ENCODE measurements around the gene PSMD4. TPM values are rescaled to one million over a fixed set of nuclear protein-coding genes. Genes with fewer than 3 reads are reported as not detected.

Gene PSMD4
- total RNA-seq, 1 experiment from 2014 or later, result 207 TPM

- H2AK5ac ChIP-seq (ENCODE audit: insufficient read length, low read length), result no peak overlapping the region
- H3K14ac ChIP-seq (ENCODE audit: insufficient read depth, low read length), result no peak overlapping the region
- no CpG with 5 or more reads among the region's 2 CpGs for WGBS (ENCODE audit: extremely low coverage, insufficient read length, low lambda C conversion rate)
- no peaks in the 10 kb centered on the region; the same call in 1 of the 2 replicates for H3K27me3 Mint-ChIP-seq (ENCODE audit: low read depth)
- no peak overlapping the region for H2BK15ac ChIP-seq (ENCODE audit: low read depth, low read length)
- H4K91ac ChIP-seq (ENCODE audit: insufficient read length, low read depth, low read length), result no peak overlapping the region
- no peaks in the 10 kb centered on the region for H3K27me3 ChIP-seq (ENCODE audit: insufficient read depth, low read length)
- no peak overlapping the region for H3K27ac ChIP-seq (ENCODE audit: insufficient read length, low read depth, low read length)
- no peak for TF ChIP-seq CTCF (conservative IDR thresholded peaks at IDR 0.05)
- no peak overlapping the region for H3K18ac ChIP-seq (ENCODE audit: insufficient read length, low read depth, low read length)
- H3K56ac ChIP-seq (ENCODE audit: insufficient read length, low read depth, low read length), result no peak overlapping the region
- H3K4me1 ChIP-seq (ENCODE audit: insufficient read depth, low read length), result no peaks in the 10 kb centered on the region
- H3K36me3 Mint-ChIP-seq (ENCODE audit: insufficient read depth in 1 of 3, low read depth in 3 of 3), result peaks cover 38 to 51% (median 46%) of the 10 kb centered on the region in 3 experiments
- H2BK120ac ChIP-seq (ENCODE audit: low read depth, low read length, poor library complexity, severe bottlenecking), result no peak overlapping the region
- no peak for DNase-seq
- H3K23ac ChIP-seq (ENCODE audit: insufficient read length, low read depth, low read length), result no peak overlapping the region
- peaks cover 8% of the 10 kb centered on the region; the same call in 1 of the 2 replicates for H3K79me2 ChIP-seq (ENCODE audit: insufficient read depth, low read length)
- H3T11ph ChIP-seq (ENCODE audit: low read length), result no peak overlapping the region
- H3K9me3 ChIP-seq (ENCODE audit: control insufficient read depth, low read depth, low read length), result no peaks in the 10 kb centered on the region
- H2BK20ac ChIP-seq (ENCODE audit: low read depth, low read length, poor library complexity, severe bottlenecking), result no peak overlapping the region
- H3K4me1 Mint-ChIP-seq, result peaks cover 22 to 31% of the 10 kb centered on the region in 2 experiments
- H4K5ac ChIP-seq (ENCODE audit: insufficient read length, low read depth, low read length), result no peak overlapping the region
- H3K4me3 Mint-ChIP-seq, result peak overlapping the region; percentile 95 to 97
- H4K20me1 ChIP-seq (ENCODE audit: control insufficient read depth, insufficient read depth, insufficient read length), result peaks cover 3% of the 10 kb centered on the region
- H3K9me3 Mint-ChIP-seq, result no peaks in the 10 kb centered on the region
- H2AFZ ChIP-seq (ENCODE audit: low read length), result no peak overlapping the region
- peak overlapping the region; percentile 59 for H3K4me2 ChIP-seq (ENCODE audit: insufficient read depth, insufficient read length, low read length)
- H3K4ac ChIP-seq (ENCODE audit: low read depth, low read length), result no peak overlapping the region
- no peak overlapping the region for H4K8ac ChIP-seq (replicated peaks; ENCODE audit: insufficient read length, low read depth, low read length)
- H2BK5ac ChIP-seq (ENCODE audit: insufficient read length, low read length), result no peak overlapping the region
- peak overlapping the region in 2 of 3 experiments; percentile 32 to 45; a peak in 3 of 7 replicates for H3K27ac Mint-ChIP-seq
- no peak overlapping the region for H3K9ac ChIP-seq (ENCODE audit: extremely low read depth, insufficient read length, low read length)
- no peaks in the 10 kb centered on the region for H3K79me1 ChIP-seq (ENCODE audit: insufficient read depth, low read depth, low read length, poor library complexity, severe bottlenecking)
- H2BK12ac ChIP-seq (ENCODE audit: insufficient read length, low read depth, low read length), result no peak overlapping the region
- H3K23me2 ChIP-seq (ENCODE audit: insufficient read length, low read depth, low read length, poor library complexity, severe bottlenecking), result peaks cover 7% of the 10 kb centered on the region
These were observed 29.6 kb downstream of the PSMD4 start for GRCh38 chr1:151284013-151284577.

Measured in H9 (cell line).